Activated CD8-positive, alpha-beta memory T cell treated with anti-CD3 and anti-CD28 coated beads, Interleukin-2, amount 50 U/mL, for 1 hour (primary cell): Measurements from ENCODE around the gene BCAS4.
"Not testable (repeated sequence)": the region's sequence is repeated elsewhere in the genome, so short reads cannot be mapped to it uniquely, and the experiment has no call there.

Experiments used
- DNase-seq: peaks from one replicate; pipeline ENCODE4 v3.0.0-alpha.2; 2020; ENCODE audit errors: extremely low read depth

BCAS4 gene

GRCh38 chr20:50799176-50799889, 4.5 kb downstream of the BCAS4 start:
- no peak for DNase-seq

GRCh38 chr20:50799890-50800550, 5.2 kb downstream of the BCAS4 start:
- DNase-seq: no peak

- not testable (repeated sequence) for DNase-seq
Measured at GRCh38 chr20:50800986-50801746, 6.3 kb downstream of the BCAS4 start.

- DNase-seq: no peak
Measured at GRCh38 chr20:50801747-50802125, 6.9 kb downstream of the BCAS4 start.

- DNase-seq: no peak
Measured at GRCh38 chr20:50802289-50802688, 7.4 kb downstream of the BCAS4 start.

- no peak for DNase-seq
Measured at GRCh38 chr20:50804437-50805348, 9.8 kb downstream of the BCAS4 start.

GRCh38 chr20:50805349-50805684, 10.5 kb downstream of the BCAS4 start:
- DNase-seq: no peak

- no peak for DNase-seq
Measured at GRCh38 chr20:50806126-50806768, 11.4 kb downstream of the BCAS4 start.

GRCh38 chr20:50810063-50810462, 15.2 kb downstream of the BCAS4 start:
- DNase-seq: no peak

GRCh38 chr20:50810842-50811241, 16.0 kb downstream of the BCAS4 start:
- DNase-seq: no peak

GRCh38 chr20:50813101-50813643, 18.3 kb downstream of the BCAS4 start:
- DNase-seq: no peak

- no peak for DNase-seq
Measured at GRCh38 chr20:50813801-50814200, 18.9 kb downstream of the BCAS4 start.

- DNase-seq: no peak
Measured at GRCh38 chr20:50814438-50815161, 19.7 kb downstream of the BCAS4 start.

- DNase-seq: no peak
Measured at GRCh38 chr20:50815162-50815989, 20.5 kb downstream of the BCAS4 start.

- DNase-seq: no peak
Measured at GRCh38 chr20:50817776-50818172, 22.9 kb downstream of the BCAS4 start.

GRCh38 chr20:50819349-50819748, 24.5 kb downstream of the BCAS4 start:
- DNase-seq: no peak

GRCh38 chr20:50820515-50821256, 25.8 kb downstream of the BCAS4 start:
- no peak for DNase-seq

GRCh38 chr20:50821257-50821921, 26.5 kb downstream of the BCAS4 start:
- DNase-seq: no peak
